HCEC 1CT (cell line): Measurements from ENCODE around the gene CCT6B.
"Not testable (repeated sequence)": the region's sequence is repeated elsewhere in the genome, so short reads cannot be mapped to it uniquely, and the experiment has no call there.

Experiments
- DNase-seq: peaks from one replicate; pipeline ENCODE4 v3.0.0-alpha.2; 2017

CCT6B gene

DNA sequence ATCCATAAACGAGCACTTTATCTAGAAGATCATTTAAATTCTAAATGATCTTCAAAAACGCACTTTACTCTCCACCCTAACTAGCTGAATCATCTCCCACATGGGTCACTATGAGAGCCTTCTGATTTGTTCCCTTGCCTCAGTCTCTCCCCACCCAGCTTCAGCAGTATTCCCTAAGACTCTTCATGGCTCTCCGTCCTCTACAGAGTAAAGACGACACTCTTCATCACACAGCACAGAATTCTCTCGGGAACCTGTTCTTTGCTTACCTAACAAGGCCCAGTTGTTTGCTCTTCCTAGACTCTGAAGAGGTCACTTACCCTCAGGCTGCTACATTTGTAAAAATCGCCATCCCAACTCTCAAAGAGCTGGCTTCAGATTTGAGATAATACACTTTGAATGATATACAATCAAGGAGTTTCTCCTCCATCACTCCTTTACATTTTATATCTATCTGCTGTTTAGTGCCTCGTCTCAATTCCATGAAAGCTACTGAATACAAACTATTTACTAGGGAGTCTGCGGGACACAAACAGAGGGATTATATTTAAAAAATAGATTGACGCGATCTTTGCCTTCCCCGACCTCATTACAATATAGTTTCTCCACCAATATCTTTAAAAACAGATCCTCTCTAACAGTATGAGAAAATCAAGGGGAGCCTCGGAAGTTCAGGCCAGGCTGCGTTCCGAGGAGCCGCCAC lies 18.5 kb upstream of the CCT6B start:
- peak; percentile 10 for DNase-seq

GRCh38 chr17:34979153-34979552 lies 17.9 kb upstream of the CCT6B start:
- DNase-seq = no peak

GRCh38 chr17:34974794-34975785 lies 13.8 kb upstream of the CCT6B start:
- no peak for DNase-seq

GRCh38 chr17:34974179-34974578 lies 12.9 kb upstream of the CCT6B start:
- DNase-seq = no peak

GRCh38 chr17:34958438-34958837 lies 2.8 kb downstream of the CCT6B start:
- no peak for DNase-seq

DNA sequence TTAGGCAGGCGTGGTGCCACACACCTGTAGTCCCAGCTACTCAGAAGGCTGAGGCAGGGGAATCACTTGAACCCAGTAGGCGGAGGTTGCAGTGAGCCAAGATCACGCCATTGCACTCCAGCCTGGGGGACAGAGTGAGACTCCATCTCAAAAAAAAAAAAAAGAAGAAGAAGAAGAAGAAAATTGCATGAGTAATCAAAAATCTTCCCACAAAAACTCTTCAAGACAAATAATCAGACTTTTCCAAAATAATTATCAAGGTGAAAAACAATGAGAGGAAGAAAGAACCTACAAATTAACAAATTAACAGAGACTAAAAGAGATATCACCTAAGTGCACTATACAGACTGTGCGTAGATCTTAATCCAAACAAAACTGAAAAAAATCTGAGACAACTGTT lies 10.5 kb downstream of the CCT6B start:
- not testable (repeated sequence) for DNase-seq

- no peak for DNase-seq
Measured at GRCh38 chr17:34930283-34930682, 31.0 kb downstream of the CCT6B start.

DNA sequence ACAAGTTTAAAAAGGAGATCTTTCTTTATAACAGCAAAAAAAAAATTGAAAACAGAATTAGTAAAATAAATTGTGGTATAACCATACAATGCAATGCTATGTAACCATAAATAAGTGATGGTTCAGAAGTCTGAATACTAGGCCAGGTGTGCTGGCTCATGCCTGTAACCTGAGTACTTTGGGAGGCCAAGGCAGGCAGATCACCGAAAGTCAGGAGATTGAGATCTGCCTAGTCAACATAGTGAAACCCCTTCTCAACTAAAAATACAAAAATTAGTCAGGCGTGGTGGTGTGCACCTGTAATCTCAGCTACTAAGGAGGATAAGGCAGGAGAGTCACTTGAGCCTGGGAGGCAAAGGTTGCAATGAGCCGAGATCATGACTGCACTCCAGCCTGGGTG lies 34.6 kb downstream of the CCT6B start:
- DNase-seq = no peak

DNA sequence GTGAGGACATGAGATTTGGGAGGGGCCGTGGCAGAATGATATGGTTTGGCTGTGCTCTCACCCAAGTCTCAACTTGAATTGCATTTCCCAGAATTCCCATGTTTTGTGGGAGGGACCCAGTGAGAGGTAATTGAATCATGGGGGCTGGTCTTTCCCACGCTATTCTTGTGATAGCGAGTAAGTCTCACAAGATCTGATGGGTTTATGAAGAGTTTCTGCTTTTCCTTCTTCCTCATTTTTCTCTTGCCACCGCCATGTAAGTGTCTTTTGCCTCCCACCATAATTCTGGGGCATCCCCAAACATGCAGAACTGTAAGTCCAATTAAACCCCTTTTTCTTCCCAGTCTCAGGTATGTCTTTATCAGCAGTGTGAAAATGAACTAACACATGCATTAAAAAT lies 40.6 kb downstream of the CCT6B start:
- no peak for DNase-seq

DNA sequence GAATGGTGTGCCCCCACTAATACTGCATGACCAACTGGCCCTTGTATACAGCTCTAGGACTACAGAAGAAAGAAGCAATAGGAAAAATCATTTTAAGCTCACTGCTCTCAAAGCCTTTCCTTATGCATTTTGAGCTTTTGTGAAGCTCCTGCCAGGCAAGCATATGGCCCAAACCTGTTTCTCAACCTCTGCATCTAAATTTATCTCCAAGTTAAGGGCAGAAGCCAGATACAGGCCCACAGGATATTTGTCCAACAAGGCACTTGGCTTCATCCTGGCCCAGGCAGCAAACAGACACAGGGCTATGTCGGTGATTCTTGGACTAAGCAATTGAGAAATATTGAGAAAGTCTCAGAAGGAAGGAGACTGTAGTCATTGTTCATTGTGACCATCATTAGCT lies 43.9 kb downstream of the CCT6B start:
- no peak for DNase-seq

- no peak for DNase-seq
Measured at GRCh38 chr17:34916120-34916519, 45.1 kb downstream of the CCT6B start.

GRCh38 chr17:34913001-34913400 lies 48.3 kb downstream of the CCT6B start:
- no peak for DNase-seq

DNA sequence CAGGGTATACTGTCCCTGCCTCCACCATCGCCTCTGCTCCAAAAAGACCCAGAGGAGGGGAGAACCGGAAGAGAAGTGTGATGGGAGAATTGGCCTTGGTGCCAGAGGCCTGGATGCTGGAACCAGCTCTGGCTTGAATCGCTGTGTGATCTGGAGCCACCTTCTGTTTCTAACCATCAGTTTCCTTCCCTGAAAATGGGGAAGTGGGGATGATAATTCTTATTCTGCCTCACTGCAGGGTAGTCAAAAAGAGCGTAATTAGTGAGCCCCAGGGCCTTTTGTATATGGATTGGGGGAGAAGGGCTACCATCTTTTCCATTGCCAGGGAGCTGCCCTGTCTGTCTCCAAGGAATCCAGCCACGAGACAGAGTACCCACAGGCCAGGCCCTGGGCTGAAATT lies 52.2 kb downstream of the CCT6B start:
- DNase-seq = no peak

- DNase-seq = no peak
Measured at GRCh38 chr17:34902831-34903547, 58.3 kb downstream of the CCT6B start.

DNA sequence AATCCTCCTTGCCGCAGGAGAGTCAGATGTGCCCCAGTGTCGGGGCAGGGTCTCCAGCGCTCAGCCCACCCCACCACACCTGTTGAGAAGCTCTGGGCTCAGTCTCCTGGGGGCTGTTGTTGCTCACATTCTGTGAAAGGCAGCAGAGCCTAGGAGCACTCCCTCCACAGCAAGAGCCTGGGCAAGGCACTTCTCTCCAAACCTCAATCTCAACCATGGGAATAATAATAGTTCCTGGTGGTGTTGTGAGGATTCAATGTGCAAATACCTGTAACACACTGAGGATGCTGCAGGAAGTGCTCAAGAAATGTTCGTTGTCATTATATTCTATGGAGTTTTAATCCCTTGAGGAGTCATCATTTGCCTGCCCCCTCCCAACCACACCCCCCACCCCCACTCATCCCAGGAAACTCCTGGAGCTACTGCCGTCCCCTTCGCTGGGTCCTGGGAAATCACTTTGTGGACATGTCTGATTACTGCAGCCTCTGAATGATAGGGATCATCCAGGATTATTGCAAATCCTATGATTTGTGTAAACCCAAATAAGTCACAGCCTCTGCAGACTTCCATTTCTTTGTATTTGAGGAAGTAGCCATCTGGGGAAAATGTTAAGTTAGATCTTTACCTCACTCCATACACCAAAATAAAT lies 61.5 kb downstream of the CCT6B start:
- DNase-seq = no peak

- no peak for DNase-seq
Measured at GRCh38 chr17:34895383-34895782, 65.9 kb downstream of the CCT6B start.

DNA sequence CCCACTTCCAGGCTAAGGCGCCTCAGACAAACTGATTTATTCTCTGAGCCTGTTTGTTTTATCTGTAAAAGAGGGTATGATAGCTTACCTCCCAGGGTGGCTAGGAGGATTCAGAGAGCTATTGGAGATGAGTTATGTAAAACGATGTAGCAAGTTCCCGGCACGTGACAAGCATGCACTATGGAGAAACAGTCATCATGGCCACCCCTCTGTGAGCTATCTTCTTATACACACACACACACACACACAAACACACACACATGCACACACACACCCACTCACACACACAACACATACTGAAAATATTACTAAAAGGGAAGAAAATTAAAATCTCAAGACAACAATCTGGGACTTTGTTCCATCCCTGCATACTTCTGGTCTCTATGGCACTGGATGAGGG lies 66.3 kb downstream of the CCT6B start:
- no peak for DNase-seq

GRCh38 chr17:34892461-34893249 lies 68.6 kb downstream of the CCT6B start:
- no peak for DNase-seq

GRCh38 chr17:34886831-34887230 lies 74.4 kb downstream of the CCT6B start:
- DNase-seq = no peak

- DNase-seq = no peak
Measured at GRCh38 chr17:34885076-34885475, 76.2 kb downstream of the CCT6B start.

- DNase-seq = no peak
Measured at GRCh38 chr17:34884597-34884996, 76.7 kb downstream of the CCT6B start.
